ENCODE results near the gene IGSF6.

GRCh38 chr16:21625026-21625425, 27.4 kb downstream of the IGSF6 start:
- TF ChIP-seq CTCF (conservative IDR thresholded peaks at IDR 0.05; ENCODE audit: low read depth, low read length) (no peak), EZH2phosphoT487 (IDR thresholded peaks at IDR 0.05; ENCODE audit: borderline replicate concordance, low read length) (no peak)
